IMR-90 (cell line): Measurements from ENCODE around the gene ASS1. TPM values are rescaled to one million over a fixed set of nuclear protein-coding genes. Genes with fewer than 3 reads are reported as not detected.

ENCODE experiments used
- ATAC-seq: fragments of 200-7000 bp; cut with Tn5 transposase; 2 replicates; pipeline ENCODE4 v1.9.1; 2020; ENCODE audit warnings: low read depth, mild to moderate bottlenecking, moderate library complexity
- BruUV-seq: library from RNA; stranded (reverse); fragments of 400-500 nt; replicated peaks from 2 replicates; lab custom pipeline; 2021; lab: Mats Ljungman, UMichigan
- CTCF ChIA-PET: fragments of 300-600 bp; formaldehyde crosslinking; extraction: SDS; loops from one replicate; lab custom pipeline; 2021; ENCODE audit warnings: antibody characterized with exemption; lab: Yijun Ruan, JAX
- POLR2A ChIA-PET: fragments of 300-600 bp; sonication (Branson Sonifier 250); formaldehyde crosslinking; loops from one replicate; lab custom pipeline; 2022; ENCODE audit warnings: antibody characterized with exemption; ENCODE audit not compliant: unreplicated experiment; lab: Charles Lee
- DNase-seq: peaks from one replicate; pipeline ENCODE4 v3.0.0; 2013
- H2AFZ ChIP-seq: replicated peaks from 2 replicates; pipeline ENCODE3; 2013; ENCODE audit warnings: low read length, mild to moderate bottlenecking; ENCODE audit not compliant: poor library complexity
- H2AK5ac ChIP-seq: 2 replicates; pipeline ENCODE4 v1.6.1; 2013; ENCODE audit warnings: low read depth, low read length, inconsistent platforms
- H2AK9ac ChIP-seq: replicated peaks from 2 replicates; pipeline ENCODE3; 2013; ENCODE audit warnings: mild to moderate bottlenecking, low read depth, low read length, moderate library complexity; ENCODE audit not compliant: poor library complexity
- H2BK120ac ChIP-seq: 2 replicates; pipeline ENCODE4 v1.6.1; 2013; ENCODE audit warnings: low read depth, low read length, inconsistent platforms
- H2BK15ac ChIP-seq: 3 replicates; pipeline ENCODE4 v1.6.1; 2013; ENCODE audit warnings: low read depth, low read length, inconsistent platforms
- H2BK20ac ChIP-seq: 2 replicates; pipeline ENCODE4 v1.6.1; 2013; ENCODE audit warnings: low read depth, mild to moderate bottlenecking, inconsistent platforms, low read length, moderate library complexity
- H2BK5ac ChIP-seq: 2 replicates; pipeline ENCODE4 v1.6.1; 2013; ENCODE audit warnings: mild to moderate bottlenecking, low read depth, low read length, inconsistent platforms; ENCODE audit not compliant: poor library complexity, severe bottlenecking
- H3K14ac ChIP-seq: replicated peaks from 2 replicates; pipeline ENCODE4 v1.6.1; 2013; ENCODE audit warnings: low read depth, low read length, inconsistent platforms
- H3K18ac ChIP-seq: 2 replicates; pipeline ENCODE4 v1.6.1; 2013; ENCODE audit warnings: low read depth, low read length, control low read depth
- H3K23ac ChIP-seq: 2 replicates; pipeline ENCODE4 v1.6.1; 2013; ENCODE audit warnings: low read depth, low read length, inconsistent platforms
- H3K27ac ChIP-seq: 2 replicates; pipeline ENCODE4 v1.5.1; 2013; ENCODE audit warnings: mild to moderate bottlenecking, control low read depth, low read length; ENCODE audit not compliant: insufficient read depth
- H3K27me3 ChIP-seq: 2 replicates; pipeline ENCODE4 v1.6.1; 2013; ENCODE audit warnings: low read length; ENCODE audit not compliant: control insufficient read depth, insufficient read depth
- H3K36me3 ChIP-seq: 2 replicates; pipeline ENCODE4 v1.6.1; 2013; ENCODE audit warnings: low read length, mixed read lengths; ENCODE audit not compliant: control insufficient read depth, insufficient read depth
- H3K4ac ChIP-seq: 2 replicates; pipeline ENCODE4 v1.6.1; 2013; ENCODE audit warnings: low read depth, low read length, inconsistent platforms
- H3K4me1 ChIP-seq: 2 replicates; pipeline ENCODE4 v1.6.1; 2013; ENCODE audit warnings: low read length, mixed read lengths; ENCODE audit not compliant: control insufficient read depth, insufficient read depth
- H3K4me2 ChIP-seq: 2 replicates; pipeline ENCODE4 v1.6.1; 2013; ENCODE audit warnings: low read depth, mild to moderate bottlenecking, control low read depth, low read length, moderate library complexity
- H3K4me3 ChIP-seq: 2 replicates; pipeline ENCODE4 v1.5.1; 2013; ENCODE audit warnings: low read depth, mild to moderate bottlenecking, control low read depth, low read length, moderate library complexity; ENCODE audit not compliant: insufficient read depth
- H3K56ac ChIP-seq: 2 replicates; pipeline ENCODE4 v1.6.1; 2013; ENCODE audit warnings: low read length, inconsistent platforms; ENCODE audit not compliant: insufficient read depth; ENCODE audit errors: extremely low read depth
- H3K79me1 ChIP-seq, 2 experiments: 2 replicates each; pipeline ENCODE4 v1.6.1; 2013; ENCODE audit warnings: low read length in 2 of 2, inconsistent platforms in 1 of 2, low read depth in 1 of 2
- H3K9ac ChIP-seq: 2 replicates; pipeline ENCODE4 v1.6.1; 2013; ENCODE audit warnings: low read depth, low read length, control low read depth
- H3K9me1 ChIP-seq: 2 replicates; pipeline ENCODE4 v1.6.1; 2013; ENCODE audit warnings: low read length, inconsistent platforms; ENCODE audit not compliant: insufficient read depth
- H3K9me3 ChIP-seq: 2 replicates; pipeline ENCODE4 v1.6.1; 2013; ENCODE audit warnings: low read length; ENCODE audit not compliant: control insufficient read depth, insufficient read depth
- H4K20me1 ChIP-seq: 2 replicates; pipeline ENCODE4 v1.6.1; 2013; ENCODE audit warnings: low read length, inconsistent platforms; ENCODE audit not compliant: insufficient read depth
- H4K5ac ChIP-seq: 2 replicates; pipeline ENCODE4 v1.6.1; 2013; ENCODE audit warnings: mild to moderate bottlenecking, low read depth, low read length, control low read depth
- H4K8ac ChIP-seq, 2 experiments: 2 replicates each; pipeline ENCODE4 v1.6.1; 2013; ENCODE audit warnings: low read depth in 2 of 2, low read length in 2 of 2, control low read depth in 1 of 2, inconsistent platforms in 1 of 2
- H4K91ac ChIP-seq: 2 replicates; pipeline ENCODE4 v1.6.1; 2013; ENCODE audit warnings: low read depth, low read length, inconsistent platforms; ENCODE audit not compliant: insufficient read depth
- MXI1 ChIP-seq: IDR thresholded peaks from 2 replicates; pipeline ENCODE4 v1.6.1; 2012; ENCODE audit warnings: low read depth, mild to moderate bottlenecking, low read length, moderate library complexity, borderline replicate concordance
- RAD21 ChIP-seq: IDR thresholded peaks from 2 replicates; pipeline ENCODE4 v1.6.1; 2012; ENCODE audit warnings: low read length, improper control_type of control experiment
- RCOR1 ChIP-seq: IDR thresholded peaks from 2 replicates; pipeline ENCODE4 v1.6.1; 2012; ENCODE audit warnings: mild to moderate bottlenecking, low read length, improper control_type of control experiment; ENCODE audit not compliant: insufficient replicate concordance
- WGBS, 2 experiments: methylation state at CpG; one replicate each; pipeline versions ENCODE4 v1.1.5 to v1.1.7; 2013; ENCODE audit warnings: missing lambda C conversion rate in 2 of 2; ENCODE audit not compliant: insufficient read length in 1 of 2; ENCODE audit errors: extremely low coverage in 2 of 2; 5-methylcytosine and 5-hydroxymethylcytosine counted together
- dilution Hi-C: fragments of 300-500 bp; cut with HindIII; formaldehyde crosslinking; loops from one replicate; pipeline ENCODE4 v1.14.3; 2018; ENCODE audit warnings: low sequenced_read_pairs; ENCODE audit not compliant: unreplicated experiment
- in situ Hi-C: fragments of 300-500 bp; cut with MboI; formaldehyde crosslinking; loops from 3 replicates; pipeline ENCODE4 v1.14.3; 2019; ENCODE audit warnings: low sequenced_read_pairs, inconsistent platforms, mixed read lengths
- intact Hi-C: fragments of 100-400 bp; cut with micrococcal nuclease; formaldehyde crosslinking; loops from 2 replicates; pipeline ENCODE4 v1.10.0; 2022
- polyA plus RNA-seq, 3 experiments: library from polyadenylated mRNA; depleted of rRNA; stranded (reverse); fragments of >200 nt; gene quantifications; 2 replicates each; pipeline ENCODE4 v1.2.3, GENCODE V29; 2012; ENCODE audit warnings: low replicate concordance in 1 of 3
- total RNA-seq: library from RNA; depleted of rRNA; stranded (reverse); fragments of >200 nt; gene quantifications from 2 replicates; pipeline ENCODE4 v1.2.3, GENCODE V29; 2012

The ASS1 gene
- total and polyA plus RNA-seq, 2 of the 4 experiments (the other 2 are of a cell fraction) = 39.6 to 41.9 TPM

DNA sequence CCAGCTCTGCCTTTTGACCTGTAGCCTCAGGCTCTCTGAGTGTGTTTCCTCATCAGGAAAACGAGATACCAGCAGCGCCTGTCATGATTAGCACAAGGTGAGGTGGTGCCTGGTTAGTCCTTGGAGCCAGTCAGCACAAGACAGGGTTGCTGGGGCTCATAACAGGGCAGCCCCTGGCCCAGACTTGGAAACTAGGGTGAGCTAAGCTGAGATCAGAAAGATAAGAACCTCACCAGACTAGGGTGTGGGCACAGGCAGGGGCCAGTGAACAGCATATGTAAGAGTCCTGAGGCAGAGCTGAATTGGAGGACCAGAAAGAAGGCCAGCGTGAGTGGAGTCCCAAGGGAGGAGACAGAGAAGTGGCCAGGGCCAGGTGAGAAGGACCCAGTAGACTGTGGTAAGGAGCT is 91.9 kb downstream of the ASS1 start:
- no peak overlapping the region for H3K18ac ChIP-seq
- no peaks in the 10 kb centered on the region; the same call in 1 of the 2 replicates for H3K4me1 ChIP-seq
- DNase-seq = no peak
- H4K5ac ChIP-seq = no peak overlapping the region
- H2AK9ac ChIP-seq = no peak overlapping the region
- H3K4me3 ChIP-seq = no peak overlapping the region
- H4K91ac ChIP-seq = no peak overlapping the region
- POLR2A ChIA-PET = no interaction called here
- H2BK15ac ChIP-seq = no peak overlapping the region
- H3K4ac ChIP-seq = no peak overlapping the region
- no peak for ATAC-seq
- CTCF ChIA-PET = no interaction called here
- H3K23ac ChIP-seq = no peak overlapping the region
- H3K27me3 ChIP-seq = peaks cover 74% of the 10 kb centered on the region
- in situ Hi-C loops = no loop called here
- no peak overlapping the region for H4K8ac ChIP-seq
- 73% methylated on average over 2 of the region's 3 CpGs; no CpG with 5 or more reads in 1 of the 2 experiments for WGBS, 2 experiments
- H3K9me1 ChIP-seq = no peaks in the 10 kb centered on the region
- no peak overlapping the region for H2BK5ac ChIP-seq
- dilution Hi-C loops = no loop called here
- H3K9me3 ChIP-seq = no peaks in the 10 kb centered on the region
- H3K36me3 ChIP-seq = no peaks in the 10 kb centered on the region
- H3K79me1 ChIP-seq = no peaks in the 10 kb centered on the region
- TF ChIP-seq RAD21 (no peak), MXI1 (no peak), RCOR1 (no peak)
- H2AK5ac ChIP-seq = no peak overlapping the region
- H2BK20ac ChIP-seq = no peak overlapping the region
- H4K20me1 ChIP-seq = no peaks in the 10 kb centered on the region
- no TSS peak for BruUV-seq
- no peak overlapping the region for H3K27ac ChIP-seq
- no peak overlapping the region for H3K4me2 ChIP-seq
- no peak overlapping the region for H2AFZ ChIP-seq
- H3K56ac ChIP-seq = no peak overlapping the region
- no peak overlapping the region for H3K14ac ChIP-seq
- H2BK120ac ChIP-seq = no peak overlapping the region
- intact Hi-C loops = no loop called here
- no peak overlapping the region for H3K9ac ChIP-seq
